Measurements from ENCODE around the gene EID2B. TPM values are rescaled to one million over a fixed set of nuclear protein-coding genes. Genes with fewer than 3 reads are reported as not detected.
A peak's percentile ranks its signal among the peaks of the same experiment; 100 is the strongest.

EID2B gene
- total and polyA plus RNA-seq, 8 donors: 0.63 to 3.9 (median 0.90) TPM

DNA sequence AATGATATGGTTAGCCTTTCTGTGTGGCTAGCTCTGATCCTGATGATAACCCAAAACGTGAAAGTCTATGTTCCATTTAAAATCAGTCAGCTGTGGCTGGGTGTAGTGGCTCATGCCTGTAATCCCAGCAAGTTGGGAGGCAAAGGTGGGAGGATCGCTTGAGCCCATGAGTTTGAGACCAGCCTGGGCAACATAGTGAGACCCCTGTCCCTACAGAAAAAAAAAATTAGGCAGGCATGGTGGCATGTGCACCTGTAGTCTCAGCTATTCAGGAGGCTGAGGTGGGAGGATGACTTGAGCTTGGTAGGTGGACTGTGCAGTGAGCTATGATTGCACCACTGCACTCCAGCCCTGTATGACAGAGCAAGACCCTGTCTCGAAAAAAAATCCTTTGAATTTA lies 1.1 kb upstream of the EID2B start:
- FAIRE-seq (no peak), ATAC-seq (no peak), DNase-seq (no peak)
- H3K9me3 ChIP-seq: no peaks in the 10 kb centered on the region
- WGBS, 2 donors: 48 to 59% methylated on average over 3 of the region's 3 CpGs
- H3K36me3 ChIP-seq: no peaks in the 10 kb centered on the region
- H3K27ac ChIP-seq: no peak overlapping the region
- H3K4me1 ChIP-seq: peaks cover 8 to 12% (median 8%) of the 10 kb centered on the region in 3 donors
- no peak overlapping the region for H3K4me3 ChIP-seq
- intact Hi-C loops (cut with DNase I): loop anchor here in 2 of 3 donors (10.0 kb wide), 3 partner anchors 89 to 429 kb away; partner anchors contain the start of genes MED29 (in 1 of the 2), PAF1 (in 1 of the 2) and SUPT5H (in 1 of the 2)
- H3K27me3 ChIP-seq: no peaks in the 10 kb centered on the region
- TF ChIP-seq, protein P1, sequence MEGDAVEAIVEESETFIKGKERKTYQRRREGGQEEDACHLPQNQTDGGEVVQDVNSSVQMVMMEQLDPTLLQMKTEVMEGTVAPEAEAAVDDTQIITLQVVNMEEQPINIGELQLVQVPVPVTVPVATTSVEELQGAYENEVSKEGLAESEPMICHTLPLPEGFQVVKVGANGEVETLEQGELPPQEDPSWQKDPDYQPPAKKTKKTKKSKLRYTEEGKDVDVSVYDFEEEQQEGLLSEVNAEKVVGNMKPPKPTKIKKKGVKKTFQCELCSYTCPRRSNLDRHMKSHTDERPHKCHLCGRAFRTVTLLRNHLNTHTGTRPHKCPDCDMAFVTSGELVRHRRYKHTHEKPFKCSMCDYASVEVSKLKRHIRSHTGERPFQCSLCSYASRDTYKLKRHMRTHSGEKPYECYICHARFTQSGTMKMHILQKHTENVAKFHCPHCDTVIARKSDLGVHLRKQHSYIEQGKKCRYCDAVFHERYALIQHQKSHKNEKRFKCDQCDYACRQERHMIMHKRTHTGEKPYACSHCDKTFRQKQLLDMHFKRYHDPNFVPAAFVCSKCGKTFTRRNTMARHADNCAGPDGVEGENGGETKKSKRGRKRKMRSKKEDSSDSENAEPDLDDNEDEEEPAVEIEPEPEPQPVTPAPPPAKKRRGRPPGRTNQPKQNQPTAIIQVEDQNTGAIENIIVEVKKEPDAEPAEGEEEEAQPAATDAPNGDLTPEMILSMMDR (IDR thresholded peaks at IDR 0.05): no peak

DNA sequence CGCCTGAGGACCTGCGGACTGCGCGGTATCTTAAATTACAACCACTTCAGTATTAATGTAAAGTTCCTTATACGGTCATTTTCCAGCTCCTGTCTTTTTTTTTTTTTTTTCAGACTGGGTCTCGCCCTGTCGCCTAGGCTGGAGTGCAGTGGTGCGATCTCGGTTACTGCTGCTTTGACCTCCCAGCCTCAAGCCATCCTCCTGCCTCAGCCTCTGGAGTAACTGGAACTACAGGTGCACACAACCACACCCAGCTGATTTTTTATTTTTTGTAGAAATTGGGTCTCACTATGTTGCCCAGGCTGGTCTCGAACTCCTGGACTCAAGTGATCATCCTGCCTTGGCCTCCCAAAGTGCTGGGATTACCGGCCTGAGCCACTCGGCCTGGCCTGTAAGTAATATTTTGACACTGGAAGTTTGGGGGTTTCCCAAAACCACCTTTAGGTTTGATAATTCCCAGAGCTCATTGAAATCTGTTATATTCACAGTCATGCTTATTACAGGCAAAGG lies 406 bp upstream of the EID2B start:
- no peaks in the 10 kb centered on the region for H3K27me3 ChIP-seq
- intact Hi-C loops (cut with DNase I): loop anchor here in 2 of 3 donors (10.0 kb wide), 3 partner anchors 88 to 428 kb away; partner anchors contain the start of genes MED29 (in 1 of the 2), PAF1 (in 1 of the 2) and SUPT5H (in 1 of the 2)
- H3K9me3 ChIP-seq: no peaks in the 10 kb centered on the region
- H3K4me1 ChIP-seq: peaks cover under 1 to 8% (median 4%) of the 10 kb centered on the region in 3 donors
- WGBS, 2 donors: 16 to 18% methylated on average over 12 of the region's 12 CpGs
- no peak for DNase-seq
- no peak for FAIRE-seq
- ATAC-seq: peak in 3 of 4 donors; percentile 5 to 9 (median 9)
- TF ChIP-seq, protein P1 (IDR thresholded peaks at IDR 0.05): no peak
- H3K27ac ChIP-seq: no peak overlapping the region
- H3K36me3 ChIP-seq: no peaks in the 10 kb centered on the region
- peak overlapping the region in 2 of 4 donors; percentile 89 to 92 for H3K4me3 ChIP-seq

DNA sequence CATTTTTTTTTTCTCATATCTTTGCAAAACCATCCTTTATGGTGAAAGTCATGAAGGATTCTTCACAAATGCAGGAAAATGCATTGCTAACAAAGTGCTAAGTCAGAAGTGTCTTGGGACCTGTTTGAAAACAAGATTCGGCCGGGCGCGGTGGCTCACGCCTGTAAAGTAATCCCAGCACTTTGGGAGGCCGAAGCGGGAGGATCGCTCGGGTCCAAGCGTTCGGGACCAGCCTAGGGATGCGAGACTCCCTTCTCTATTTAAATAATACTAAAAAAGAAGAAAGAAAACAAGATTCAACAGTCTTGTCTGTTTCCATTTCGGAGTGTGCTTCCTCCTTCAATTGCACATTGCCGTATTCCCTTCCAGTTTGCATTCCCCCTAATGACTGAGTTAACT lies 819 bp downstream of the EID2B start:
- ATAC-seq: no peak
- FAIRE-seq: no peak
- 23 to 26% methylated on average over 14 of the region's 14 CpGs for WGBS, 2 donors

GRCh38 chr19:39525205-39525604 lies 7.4 kb downstream of the EID2B start:
- H3K27me3 ChIP-seq: no peaks in the 10 kb centered on the region
- no peak overlapping the region for H3K4me3 ChIP-seq
- no peak for FAIRE-seq
- WGBS, 2 donors: 89 to 93% methylated on average over 3 of the region's 3 CpGs
- H3K4me1 ChIP-seq: no peaks in the 10 kb centered on the region
- TF ChIP-seq, protein P1 (IDR thresholded peaks at IDR 0.05): no peak
- H3K9me3 ChIP-seq: no peaks in the 10 kb centered on the region
- H3K36me3 ChIP-seq: no peaks in the 10 kb centered on the region
- intact Hi-C loops (cut with DNase I): no loop called here
- ATAC-seq: no peak
- H3K27ac ChIP-seq: no peak overlapping the region
- no peak for DNase-seq

More for the DNA sequence above, 819 bp downstream of the EID2B start:
- TF ChIP-seq, protein P1 (IDR thresholded peaks at IDR 0.05): no peak
- H3K27me3 ChIP-seq: no peaks in the 10 kb centered on the region
- intact Hi-C loops (cut with DNase I): loop anchor here in 2 of 3 donors (10.0 kb wide), 3 partner anchors 87 to 427 kb away; partner anchors contain the start of genes MED29 (in 1 of the 2), PAF1 (in 1 of the 2) and SUPT5H (in 1 of the 2)
- no peaks in the 10 kb centered on the region for H3K36me3 ChIP-seq
- no peaks in the 10 kb centered on the region for H3K9me3 ChIP-seq
- H3K4me1 ChIP-seq: peaks cover 0 to 8% (median 4%) of the 10 kb centered on the region in 3 donors
- peak overlapping the region; percentile 75 to 92 (median 88) for H3K4me3 ChIP-seq
- no peak for DNase-seq
- no peak overlapping the region for H3K27ac ChIP-seq

- no peak for ATAC-seq
- no peak overlapping the region for H3K27ac ChIP-seq
- DNase-seq: no peak
- TF ChIP-seq, protein P1 (IDR thresholded peaks at IDR 0.05): no peak
- H3K9me3 ChIP-seq: no peaks in the 10 kb centered on the region
- FAIRE-seq: no peak
- H3K27me3 ChIP-seq: no peaks in the 10 kb centered on the region
- WGBS, 2 donors: 86 to 92% methylated on average over 8 of the region's 8 CpGs
- intact Hi-C loops (cut with DNase I): no loop called here
- H3K4me3 ChIP-seq: no peak overlapping the region
- H3K36me3 ChIP-seq: no peaks in the 10 kb centered on the region
- H3K4me1 ChIP-seq: no peaks in the 10 kb centered on the region
Observed at GRCh38 chr19:39524495-39524894, 8.2 kb downstream of the EID2B start.

Measured in pancreas (tissue), 10 donors.